HT-29 (cell line): ENCODE results near the gene JRKL. TPM values are rescaled to one million over a fixed set of nuclear protein-coding genes. Genes with fewer than 3 reads are reported as not detected.

Experiments
- DNase-seq: peaks from one replicate; pipeline ENCODE4 v3.0.0-alpha.2; 2015; ENCODE audit warnings: low spot score
- total RNA-seq: library from RNA; depleted of rRNA; stranded (reverse); fragments of >200 nt; shearing (Covaris generic); gene quantifications from 2 replicates; pipeline ENCODE4 v1.2.3, GENCODE V29; 2014; rRNA removed

The JRKL gene
- total RNA-seq = 4.5 and 5.1 TPM in 2 replicates

DNA sequence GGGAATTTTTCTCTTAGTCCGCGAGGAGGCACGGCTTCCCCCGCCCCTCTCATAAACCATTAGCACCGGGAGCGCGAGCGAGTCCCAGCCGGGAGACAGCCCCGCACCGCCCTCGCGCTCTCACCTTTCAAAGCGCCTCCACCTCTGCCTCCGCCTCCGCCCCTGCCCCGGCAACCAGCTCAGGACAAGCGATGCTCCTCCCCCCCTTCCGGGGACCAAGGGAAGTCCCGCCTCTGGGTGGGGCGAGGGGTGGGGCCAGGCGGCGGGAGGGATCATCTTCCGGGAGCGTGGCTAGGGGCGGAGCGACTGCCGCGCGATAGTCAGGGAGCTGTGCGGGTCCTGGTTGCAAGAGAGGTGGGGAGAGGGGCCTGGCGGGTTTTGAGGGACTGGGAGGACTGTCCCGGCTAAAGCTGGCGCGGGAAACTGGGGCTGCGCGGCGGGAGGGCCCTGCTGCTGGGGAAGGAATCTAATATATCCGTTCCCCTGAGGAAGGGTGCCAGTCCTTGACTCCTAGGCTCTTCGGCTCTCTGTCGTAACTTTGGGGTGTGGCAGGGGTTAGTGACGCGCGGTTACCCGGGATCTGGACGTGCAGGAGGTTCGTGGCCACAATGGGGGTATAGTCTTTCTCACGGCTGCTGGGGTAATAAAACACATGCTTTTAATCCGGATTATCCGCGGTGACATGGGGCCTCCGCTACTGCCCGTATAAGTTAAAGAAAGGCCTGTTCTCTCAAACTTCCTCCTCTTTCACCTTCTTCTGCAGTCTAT, at the start of gene JRKL, which contains the start of gene CCDC82:
TSS of gene JRKL (plus strand) at position 294 of the 768 bp plus-strand sequence. CDS start 637 bp downstream, outside the sequence.
TSS of gene CCDC82 (minus strand) at position 193 of the 768 bp plus-strand sequence. CDS start 5,165 bp downstream, outside the sequence.
- peak; percentile 99 for DNase-seq

DNA sequence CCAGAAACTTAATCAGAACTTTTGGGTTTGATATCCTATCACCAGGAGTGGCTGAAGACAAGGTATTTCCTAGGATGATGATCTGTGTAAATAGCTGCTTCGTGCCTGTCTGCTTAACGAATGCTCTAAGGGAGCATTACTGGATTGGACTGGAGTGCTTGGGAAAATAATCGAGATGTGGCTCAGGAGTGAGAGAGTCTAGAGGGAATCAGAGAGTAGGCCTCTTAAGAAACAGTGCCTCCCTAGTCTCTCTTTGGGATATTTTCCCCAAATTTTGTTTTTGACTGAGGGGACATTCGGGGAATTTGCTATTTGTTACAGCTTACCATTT, 49.3 kb upstream of the JRKL start:
- no peak for DNase-seq

DNA sequence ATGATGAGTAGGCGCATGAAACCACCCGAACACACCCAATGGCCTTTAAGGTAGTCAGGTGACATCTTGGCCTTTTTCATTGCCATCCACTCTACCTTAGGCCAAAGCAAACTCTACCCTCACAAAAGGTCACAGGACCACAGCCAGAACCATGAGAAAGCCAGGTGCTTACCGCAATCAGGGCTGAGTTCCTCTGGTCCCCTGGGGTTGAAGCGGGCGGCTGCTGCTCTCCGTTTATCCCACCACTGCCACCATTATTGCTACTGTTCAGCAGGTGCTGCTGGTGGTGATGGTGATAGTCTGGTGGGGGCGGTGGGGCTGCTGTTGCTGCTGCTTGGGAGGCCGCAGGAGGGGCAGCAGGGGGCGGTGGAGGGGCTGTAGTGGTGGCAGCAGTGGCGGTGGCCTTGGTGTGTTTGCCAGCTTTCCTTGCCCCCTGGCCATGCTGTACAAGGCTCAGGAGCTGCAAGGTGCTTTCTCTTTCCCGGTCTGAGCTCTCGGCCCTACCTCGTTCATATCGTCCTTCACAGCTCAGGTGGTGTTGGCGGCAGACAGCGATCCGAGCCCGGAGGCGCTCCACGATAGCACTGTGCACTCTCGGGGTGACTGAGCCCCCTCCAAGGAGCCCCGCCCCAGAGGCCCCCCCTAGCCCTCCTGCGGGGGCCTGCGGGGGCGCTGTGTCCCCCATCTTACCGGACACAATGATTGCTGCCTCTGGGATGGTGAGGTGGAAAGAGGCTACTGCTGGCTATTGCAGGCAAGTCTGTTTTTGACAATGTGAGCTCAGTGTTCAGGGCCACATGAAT, 48.4 kb upstream of the JRKL start:
- no peak for DNase-seq

DNA sequence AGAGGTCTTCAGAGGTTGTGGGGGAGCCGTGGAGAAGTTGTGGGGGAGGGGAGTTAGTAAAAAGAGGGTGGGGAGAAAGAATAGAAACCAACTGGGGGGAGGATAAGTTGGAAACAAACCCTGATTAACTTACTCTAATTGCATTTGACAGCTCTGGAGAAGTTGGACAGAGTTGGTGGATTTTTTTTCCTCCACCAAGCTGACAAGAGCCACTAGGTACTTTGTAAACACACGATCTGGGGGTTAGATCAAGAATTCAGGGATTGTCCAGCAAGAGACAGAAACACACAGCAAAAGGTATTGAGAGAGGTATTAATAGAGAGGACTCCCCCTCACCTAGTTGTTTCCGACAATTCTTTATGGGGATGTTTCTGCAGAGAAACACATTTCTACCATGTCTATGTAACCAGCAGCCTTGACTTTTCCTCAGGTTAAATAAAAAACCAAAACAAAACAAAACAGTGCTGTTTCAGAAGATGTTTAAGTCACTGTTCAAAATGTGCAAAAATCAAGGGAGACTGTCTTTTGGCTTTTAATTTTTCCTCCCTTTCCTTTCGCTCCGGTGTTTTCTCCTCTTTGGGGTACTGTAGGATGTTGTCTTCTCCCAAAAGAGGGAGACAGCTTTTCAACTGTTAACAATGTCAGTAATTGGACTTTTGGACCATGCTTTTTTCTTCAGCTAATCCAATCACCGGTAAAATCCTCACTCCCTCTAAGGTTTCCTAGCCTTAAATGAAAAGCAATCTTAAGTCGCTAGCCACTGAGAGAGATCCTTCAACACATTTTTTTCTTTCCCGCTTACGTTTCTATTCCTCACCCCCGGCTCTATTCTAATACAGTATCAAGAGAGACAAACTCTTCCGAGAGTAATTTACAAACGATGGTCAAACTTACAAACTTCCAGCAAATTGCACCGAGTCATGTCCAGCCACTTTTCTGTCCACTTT, 47.5 kb upstream of the JRKL start:
- peak; percentile 79 for DNase-seq

DNA sequence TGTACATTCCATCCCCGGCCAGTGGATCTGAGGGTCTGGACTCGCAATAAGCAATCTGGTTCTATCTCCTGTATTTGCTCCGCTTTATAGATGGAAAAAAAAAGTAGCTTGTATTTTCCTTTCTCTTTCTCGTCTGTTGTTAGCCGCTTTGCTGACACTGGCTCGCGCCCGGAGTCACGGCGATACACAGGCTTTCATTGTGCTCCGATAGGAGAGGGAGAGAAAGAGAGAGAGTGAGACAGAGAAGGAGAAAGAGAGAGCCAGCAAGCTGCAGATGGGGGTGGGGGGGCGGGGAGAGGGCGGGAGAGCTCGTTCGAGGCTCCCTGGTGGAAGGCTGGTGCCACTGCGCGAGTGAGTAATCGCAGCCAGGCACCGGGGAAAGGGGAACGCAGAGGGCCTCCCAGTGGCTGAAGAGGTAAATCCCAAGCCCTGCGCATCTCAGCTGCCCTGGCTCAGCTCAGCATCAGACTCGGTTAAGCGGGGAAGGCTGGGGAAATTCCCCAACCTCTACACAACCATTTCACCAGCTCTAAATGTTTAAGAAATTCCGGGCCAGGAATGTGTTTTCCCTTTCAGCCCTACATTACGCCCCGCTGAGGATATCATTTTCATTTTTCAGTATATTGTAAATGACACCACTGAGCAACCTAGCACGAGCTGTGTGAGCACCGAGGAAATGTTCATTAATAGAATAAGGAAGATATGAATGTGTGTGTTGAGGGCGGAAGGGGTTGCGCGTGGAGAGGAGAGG, 46.7 kb upstream of the JRKL start, which contains the start of gene MAML2:
TSS of gene MAML2 (minus strand) at position 235 of the 751 bp plus-strand sequence. CDS start 1,300 bp downstream, outside the sequence.
- DNase-seq = peak; percentile 97

DNA sequence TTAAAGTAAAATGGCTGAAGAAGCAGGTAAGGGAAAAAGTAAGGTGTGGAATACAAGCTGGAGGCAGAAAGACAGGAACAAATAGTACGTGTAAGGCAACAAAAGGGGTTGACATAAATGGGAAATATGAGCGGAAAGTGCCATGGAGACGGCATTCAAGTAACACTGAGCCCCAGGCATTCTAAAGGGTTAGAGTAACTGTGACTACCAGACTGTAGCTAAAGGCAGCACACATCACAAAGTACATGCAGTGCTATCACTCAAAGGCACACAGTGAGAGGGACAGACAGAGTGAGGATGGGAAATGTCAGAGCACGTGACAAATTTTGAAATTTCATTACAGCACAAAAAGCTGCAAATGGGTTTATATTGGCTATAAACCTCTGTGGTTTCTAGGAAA, 33.0 kb upstream of the JRKL start:
- DNase-seq = no peak

DNA sequence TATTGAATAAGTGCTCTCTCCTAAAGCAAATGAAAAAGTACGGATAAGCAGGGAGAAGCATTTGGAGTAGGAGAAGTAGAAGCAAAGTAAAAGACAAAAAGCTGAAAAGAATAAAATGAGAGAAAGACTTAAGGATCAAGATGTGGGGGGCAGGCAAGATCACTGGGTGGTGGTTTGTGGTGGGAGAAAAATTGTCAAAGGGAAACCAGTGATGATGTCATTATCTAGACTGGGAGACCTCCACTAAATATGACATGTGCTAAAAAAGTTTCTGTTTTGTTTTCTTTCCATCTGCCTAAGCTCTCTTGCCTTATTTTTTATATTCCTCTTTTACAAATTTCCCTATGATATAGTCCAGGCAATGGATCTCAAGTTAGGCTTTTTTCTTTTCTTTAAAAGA, 32.0 kb upstream of the JRKL start:
- no peak for DNase-seq

DNA sequence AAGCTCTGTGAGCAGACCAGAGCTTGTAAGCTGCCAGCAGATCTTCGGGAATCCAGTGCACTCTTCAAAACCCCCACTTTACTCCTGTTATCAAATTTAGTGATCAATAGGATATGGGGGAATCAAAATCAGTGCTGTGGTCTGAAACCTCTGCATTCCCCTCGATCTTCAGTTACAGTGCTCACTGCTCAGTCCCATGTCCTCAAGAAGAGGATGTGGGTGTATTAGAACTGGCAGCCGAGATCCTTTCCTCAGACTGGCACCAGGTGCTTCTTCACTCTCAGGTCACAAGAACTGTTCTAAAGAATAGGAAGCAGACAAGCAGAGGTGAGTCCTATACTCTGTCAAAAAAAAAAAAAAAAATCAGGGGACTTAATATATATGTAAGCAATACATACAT, 31.5 kb upstream of the JRKL start:
- DNase-seq = no peak

DNA sequence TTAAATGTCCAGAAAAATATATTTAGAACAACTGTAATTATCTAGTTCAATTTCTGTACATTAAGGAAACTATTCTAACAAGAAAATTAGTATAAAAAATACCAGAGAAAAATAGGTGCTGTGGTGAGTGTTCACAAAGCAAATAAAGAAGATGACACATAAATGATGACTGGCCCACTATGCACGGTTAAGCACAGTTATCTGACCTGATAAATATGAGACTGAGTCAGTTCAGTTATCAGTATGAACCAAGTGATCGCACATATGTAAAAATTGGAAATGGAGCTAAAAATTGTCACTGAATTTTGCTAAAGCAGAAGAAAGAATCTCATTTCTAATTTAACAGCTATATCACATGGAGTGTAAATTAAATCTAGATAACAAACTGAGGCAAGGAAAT, 28.0 kb upstream of the JRKL start:
- DNase-seq = no peak

DNA sequence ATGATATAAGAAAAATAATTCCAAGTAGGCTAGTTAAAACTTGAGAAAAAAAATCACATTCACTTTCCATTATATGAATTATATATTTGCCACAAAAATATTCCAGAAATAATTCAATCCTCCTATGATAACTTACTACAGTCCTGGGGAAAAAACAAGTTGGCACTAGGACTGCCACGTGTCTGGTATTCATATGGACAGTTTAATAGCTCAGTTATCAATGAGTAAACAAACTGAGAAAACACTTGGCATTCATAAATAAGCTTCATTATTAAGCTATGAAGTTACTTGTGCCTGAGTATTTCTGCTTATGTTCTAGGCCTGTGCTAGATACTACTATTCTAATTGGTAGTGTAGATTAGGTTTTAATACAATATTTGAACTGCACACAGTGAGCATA, 24.3 kb upstream of the JRKL start:
- DNase-seq = no peak

DNA sequence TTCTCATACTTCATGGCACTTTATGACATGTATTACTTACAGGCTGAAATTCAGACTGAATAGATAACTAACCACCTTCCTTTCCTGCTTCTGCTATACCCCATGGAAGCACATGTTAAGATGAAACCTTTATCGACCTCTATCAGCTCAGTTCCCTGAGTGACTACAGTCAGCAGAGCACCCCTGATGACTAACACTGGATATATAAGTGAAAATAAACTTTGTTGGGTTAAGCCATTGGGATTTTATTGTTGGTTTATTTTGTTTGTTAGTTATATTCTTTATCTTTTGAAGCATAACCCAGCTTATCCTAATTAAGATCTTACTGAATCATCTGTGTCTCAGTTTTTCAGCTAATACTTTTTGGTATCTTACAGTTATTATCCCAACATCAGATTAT, 23.8 kb upstream of the JRKL start:
- no peak for DNase-seq

DNA sequence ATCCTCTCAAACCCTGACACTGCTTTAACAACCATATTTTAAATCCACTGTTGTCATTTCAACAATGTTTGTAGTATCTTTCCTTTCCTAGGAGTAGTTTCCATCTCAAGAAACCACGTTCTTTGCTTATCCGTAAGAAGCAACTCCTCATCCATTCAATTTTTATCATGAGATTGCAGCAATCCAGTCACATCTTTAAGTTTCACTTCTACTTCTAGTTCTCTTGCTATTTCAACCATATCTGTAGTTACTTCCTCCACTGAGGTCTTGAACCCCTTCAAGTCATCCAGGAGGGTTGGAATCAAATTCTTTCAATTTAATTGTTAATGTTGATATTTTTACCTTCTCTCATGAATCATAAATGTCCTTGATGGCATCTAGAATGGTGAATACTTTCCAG, 22.5 kb upstream of the JRKL start:
- no peak for DNase-seq

DNA sequence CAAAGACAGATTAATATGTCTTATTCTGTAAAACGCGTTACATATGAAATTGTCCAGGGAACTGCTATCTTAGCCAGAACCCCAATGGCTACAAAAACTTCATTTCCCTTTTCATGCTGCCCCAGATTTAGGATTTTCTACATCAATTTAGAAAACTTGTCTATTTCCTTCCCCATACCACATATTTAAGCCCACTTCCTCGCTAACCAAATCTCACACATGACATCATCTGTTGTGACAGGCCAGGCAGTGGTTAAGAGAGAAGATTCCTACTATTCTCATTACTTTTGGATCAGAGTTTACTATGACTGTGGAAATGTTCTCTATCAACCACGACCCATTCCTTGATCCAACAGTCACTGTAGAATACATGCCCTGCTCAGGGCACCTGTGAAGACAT, 16.0 kb upstream of the JRKL start:
- DNase-seq = no peak

DNA sequence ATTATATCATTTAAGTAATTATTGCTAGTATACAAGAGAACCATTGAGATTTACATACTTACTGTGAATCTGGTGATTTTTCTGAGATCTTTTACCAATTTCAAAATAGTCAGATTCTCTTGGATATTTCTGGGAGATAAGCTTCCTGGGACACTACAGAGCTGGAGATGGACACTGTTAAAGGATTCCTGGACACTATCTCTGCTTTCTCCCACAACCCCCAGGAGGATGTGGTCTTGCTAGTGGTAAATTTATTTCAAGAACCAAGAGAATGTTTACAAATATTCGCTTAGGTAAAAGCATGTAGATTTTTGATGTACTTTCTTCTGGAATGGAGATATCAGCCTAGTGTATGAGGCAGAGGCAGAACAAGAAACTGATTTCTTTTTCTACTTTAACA, 13.0 kb upstream of the JRKL start:
- no peak for DNase-seq

DNA sequence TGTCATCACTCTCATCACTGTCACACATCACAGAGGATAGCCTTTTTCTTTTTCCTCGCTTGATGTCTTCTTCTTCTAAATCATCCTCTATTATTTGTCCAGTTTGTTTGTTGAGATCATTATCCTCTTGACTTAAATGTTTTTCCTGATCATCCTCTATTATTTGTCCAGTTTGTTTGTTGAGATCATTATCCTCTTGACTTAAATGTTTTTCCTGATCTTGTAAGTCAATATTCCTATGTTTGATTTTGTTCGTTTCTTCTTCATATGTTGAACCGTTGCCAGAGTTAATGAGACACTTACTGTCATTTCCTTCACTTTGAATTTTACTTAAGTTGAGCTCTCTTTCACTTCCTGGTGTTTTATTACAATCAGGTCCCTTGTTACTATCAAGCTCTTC, 5.7 kb upstream of the JRKL start:
- DNase-seq = no peak

DNA sequence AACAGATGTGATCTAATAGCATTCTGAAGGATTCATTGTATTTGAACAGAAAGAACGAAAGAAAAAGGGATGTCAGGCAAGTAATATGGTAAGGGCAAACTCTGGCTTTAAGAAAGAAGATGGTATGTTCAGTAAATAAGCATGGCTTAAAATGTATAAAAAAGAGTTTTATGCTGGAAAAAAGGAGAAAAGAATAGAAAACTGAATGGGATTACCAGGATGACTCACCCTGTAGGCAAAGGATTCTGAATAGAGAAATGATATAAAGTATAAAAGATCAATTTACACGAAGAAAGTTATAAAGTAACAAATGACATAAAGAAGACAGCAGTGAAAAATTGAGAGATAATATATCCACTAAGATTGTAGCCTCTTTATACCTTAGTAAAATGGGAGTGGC, 4.6 kb upstream of the JRKL start:
- no peak for DNase-seq

DNA sequence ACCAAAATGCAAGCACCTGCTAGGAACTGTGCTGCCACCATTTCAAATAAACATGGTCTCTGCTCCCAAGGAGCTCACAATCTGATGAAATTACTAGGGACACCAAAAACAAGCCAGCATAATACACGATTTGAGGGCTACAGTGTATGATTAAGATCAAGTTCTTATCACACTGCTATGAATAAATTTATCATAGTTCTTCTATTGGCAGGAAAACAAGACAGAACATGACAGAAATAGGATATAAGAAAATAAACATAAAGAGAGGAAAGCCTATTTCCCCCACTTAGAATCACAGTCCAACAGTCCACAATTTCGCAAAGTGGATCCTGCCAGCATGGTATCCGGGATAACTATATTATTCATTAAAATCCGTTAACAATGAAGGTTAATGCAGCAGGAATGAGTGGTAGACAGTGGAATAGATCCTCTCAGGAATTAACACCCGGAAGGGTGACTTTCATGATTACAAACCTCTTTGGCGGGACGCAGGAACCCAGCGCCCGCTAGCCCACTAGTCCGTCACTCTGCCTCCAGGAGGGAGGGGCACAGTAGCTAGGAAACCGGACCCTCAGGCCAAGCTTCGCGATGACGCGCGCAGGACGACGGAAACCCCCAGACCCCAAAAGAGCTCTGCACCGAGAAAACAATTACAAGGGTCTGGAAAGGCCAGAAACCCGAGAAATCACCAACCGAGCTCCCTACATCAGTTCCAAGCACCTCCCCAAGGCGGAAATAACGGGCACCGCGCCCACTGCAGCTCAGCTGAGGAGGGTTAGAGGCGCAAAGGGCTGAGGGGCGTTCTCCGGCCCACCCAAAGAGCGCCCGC, 708 bp upstream of the JRKL start:
- DNase-seq = no peak

DNA sequence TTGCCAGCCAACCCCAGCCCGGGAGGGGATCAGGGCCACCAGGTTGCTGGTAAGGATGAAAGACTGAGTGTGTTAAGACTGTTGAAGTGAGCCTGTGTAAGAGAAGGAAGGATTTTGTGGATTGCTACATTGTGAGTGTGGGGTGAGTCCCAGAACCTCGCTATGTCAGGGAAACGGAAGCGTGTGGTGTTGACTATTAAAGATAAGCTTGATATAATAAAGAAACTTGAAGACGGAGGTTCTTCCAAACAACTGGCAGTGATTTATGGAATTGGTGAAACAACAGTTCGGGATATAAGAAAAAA, 627 bp downstream of the JRKL start:
- DNase-seq = no peak

DNA sequence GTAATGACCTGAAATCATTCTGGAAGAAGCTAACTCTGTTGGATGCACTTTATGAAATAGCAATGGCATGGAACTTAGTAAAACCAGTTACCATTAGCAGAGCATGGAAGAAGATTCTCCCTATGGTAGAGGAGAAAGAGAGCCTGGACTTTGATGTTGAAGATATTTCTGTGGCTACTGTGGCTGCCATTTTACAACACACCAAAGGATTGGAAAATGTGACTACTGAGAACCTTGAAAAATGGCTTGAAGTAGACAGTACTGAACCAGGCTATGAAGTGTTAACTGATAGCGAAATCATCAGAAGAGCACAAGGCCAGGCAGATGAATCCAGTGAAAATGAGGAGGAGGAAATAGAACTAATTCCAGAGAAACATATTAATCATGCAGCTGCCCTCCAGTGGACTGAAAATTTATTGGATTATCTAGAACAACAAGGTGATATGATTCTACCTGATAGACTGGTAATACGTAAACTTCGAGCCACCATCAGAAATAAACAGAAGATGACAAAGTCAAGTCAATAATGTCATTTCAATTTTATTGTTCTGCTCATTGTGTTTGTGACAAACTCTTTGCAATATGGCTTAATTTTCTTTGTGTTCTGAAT, 2.0 kb downstream of the JRKL start:
- peak; percentile 64 for DNase-seq
